ENCODE data around the gene SMPDL3B.

SMPDL3B gene, protein sequence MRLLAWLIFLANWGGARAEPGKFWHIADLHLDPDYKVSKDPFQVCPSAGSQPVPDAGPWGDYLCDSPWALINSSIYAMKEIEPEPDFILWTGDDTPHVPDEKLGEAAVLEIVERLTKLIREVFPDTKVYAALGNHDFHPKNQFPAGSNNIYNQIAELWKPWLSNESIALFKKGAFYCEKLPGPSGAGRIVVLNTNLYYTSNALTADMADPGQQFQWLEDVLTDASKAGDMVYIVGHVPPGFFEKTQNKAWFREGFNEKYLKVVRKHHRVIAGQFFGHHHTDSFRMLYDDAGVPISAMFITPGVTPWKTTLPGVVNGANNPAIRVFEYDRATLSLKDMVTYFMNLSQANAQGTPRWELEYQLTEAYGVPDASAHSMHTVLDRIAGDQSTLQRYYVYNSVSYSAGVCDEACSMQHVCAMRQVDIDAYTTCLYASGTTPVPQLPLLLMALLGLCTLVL

DNA sequence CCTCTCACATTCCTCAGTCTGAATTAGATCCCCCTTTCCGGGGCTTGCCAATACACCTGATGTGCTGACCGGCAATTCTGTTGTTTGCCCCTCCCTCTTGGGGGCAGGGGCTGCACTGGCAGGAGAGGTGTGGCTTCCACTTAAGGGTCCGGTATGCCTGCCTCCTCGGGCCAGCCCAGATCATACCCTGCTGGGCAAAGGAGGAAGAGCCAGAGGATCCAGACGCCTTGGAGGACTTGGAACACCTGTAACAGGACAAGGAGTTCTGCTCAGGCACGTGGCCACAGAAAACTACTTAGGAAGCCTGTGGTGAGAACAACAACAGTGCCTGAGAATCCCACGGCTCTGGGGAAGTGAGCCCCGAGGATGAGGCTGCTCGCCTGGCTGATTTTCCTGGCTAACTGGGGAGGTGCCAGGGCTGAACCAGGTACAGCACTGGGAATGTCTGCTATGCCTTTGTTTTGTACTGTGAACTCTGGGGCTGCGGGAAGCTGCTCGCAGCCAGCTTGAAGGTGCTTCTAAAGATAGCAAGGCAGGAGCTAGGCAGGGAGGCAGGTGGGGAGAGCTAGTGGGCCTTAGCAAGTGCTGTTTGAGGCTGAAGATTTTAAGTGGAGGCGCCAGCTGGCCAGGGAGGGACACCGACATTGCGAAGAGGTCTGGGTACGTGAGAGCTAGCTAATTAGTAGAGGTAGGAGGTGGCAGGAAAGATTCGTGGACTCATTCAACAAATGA lies at the start of gene SMPDL3B:
TSS of gene SMPDL3B (plus strand) at position 183 of the 732 bp plus-strand sequence. CDS start at position 367, 184 bp downstream.
- no peak within 1 kb of the TSS; the same call in 1 of the 2 replicates for H3K4me3 ChIP-seq (replicated peaks; ENCODE audit: low read depth, low read length)
- TF ChIP-seq, protein P1, sequence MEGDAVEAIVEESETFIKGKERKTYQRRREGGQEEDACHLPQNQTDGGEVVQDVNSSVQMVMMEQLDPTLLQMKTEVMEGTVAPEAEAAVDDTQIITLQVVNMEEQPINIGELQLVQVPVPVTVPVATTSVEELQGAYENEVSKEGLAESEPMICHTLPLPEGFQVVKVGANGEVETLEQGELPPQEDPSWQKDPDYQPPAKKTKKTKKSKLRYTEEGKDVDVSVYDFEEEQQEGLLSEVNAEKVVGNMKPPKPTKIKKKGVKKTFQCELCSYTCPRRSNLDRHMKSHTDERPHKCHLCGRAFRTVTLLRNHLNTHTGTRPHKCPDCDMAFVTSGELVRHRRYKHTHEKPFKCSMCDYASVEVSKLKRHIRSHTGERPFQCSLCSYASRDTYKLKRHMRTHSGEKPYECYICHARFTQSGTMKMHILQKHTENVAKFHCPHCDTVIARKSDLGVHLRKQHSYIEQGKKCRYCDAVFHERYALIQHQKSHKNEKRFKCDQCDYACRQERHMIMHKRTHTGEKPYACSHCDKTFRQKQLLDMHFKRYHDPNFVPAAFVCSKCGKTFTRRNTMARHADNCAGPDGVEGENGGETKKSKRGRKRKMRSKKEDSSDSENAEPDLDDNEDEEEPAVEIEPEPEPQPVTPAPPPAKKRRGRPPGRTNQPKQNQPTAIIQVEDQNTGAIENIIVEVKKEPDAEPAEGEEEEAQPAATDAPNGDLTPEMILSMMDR (IDR thresholded peaks at IDR 0.05; ENCODE audit: low read depth, low read length, missing control alignments) = no peak
- DNase-seq (ENCODE audit: extremely low read depth, low read depth) = no peak

DNA sequence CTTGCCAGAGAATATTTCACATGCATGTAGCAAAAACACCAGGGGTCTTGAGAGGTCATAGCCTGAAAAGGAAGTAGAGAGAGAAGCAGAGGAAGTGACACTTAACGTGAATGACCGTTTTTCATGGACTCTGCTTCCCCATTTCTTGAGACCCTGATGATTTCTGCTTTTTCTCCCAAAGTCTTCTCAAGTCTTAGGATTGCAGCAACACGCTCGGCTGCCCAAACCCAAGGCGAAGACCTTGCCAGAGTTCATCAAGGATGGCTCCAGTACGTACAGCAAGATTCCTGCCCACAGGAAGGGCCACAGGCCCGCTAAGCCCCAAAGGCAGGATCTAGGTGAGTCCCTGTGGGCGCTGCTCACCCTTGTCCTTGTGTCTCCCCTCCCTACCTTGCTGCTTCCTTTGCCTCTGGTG lies 49.7 kb upstream of the SMPDL3B start:
- TF ChIP-seq, protein P1 (IDR thresholded peaks at IDR 0.05; ENCODE audit: low read depth, low read length, missing control alignments) = no peak
- DNase-seq (ENCODE audit: extremely low read depth, low read depth) = no peak
- H3K4me3 ChIP-seq (replicated peaks; ENCODE audit: low read depth, low read length) = no peak overlapping the region

DNA sequence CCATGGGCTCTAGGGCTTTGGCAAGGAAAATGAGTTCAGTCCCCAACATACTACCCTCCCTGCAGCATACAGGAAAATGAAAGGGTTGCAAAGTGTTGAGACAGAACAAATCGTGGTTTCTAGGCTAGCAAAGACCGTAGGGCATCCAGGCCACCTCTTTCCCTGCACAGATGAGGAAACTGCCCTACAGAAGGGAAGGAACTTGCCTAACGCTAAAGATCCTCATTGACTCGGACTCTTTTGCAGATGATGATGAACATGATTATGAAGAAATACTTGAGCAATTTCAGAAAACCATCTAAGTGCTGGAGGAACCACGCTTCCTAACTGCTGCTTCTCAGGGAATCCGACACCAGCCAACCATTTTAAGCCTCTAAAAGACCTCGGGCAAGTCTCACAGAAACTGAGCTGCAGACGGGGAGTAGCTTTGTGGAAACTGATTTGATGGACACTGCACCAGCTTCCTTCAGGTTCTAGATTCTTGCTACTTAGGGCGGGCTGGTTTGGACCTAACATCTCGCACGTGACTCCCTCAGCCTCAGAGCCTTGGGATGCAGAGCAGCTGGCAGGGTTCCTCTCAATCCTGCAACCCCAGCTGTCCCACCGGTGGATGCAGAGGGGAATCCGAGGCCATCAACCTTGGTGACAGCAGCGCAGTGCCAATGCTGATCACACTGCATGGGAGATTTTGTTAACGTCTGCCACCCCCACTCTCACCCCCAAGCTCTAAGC lies 49.0 kb upstream of the SMPDL3B start:
- TF ChIP-seq, protein P1 (IDR thresholded peaks at IDR 0.05; ENCODE audit: low read depth, low read length, missing control alignments) = no peak
- H3K4me3 ChIP-seq (replicated peaks; ENCODE audit: low read depth, low read length) = no peak overlapping the region
- no peak for DNase-seq (ENCODE audit: extremely low read depth, low read depth)

DNA sequence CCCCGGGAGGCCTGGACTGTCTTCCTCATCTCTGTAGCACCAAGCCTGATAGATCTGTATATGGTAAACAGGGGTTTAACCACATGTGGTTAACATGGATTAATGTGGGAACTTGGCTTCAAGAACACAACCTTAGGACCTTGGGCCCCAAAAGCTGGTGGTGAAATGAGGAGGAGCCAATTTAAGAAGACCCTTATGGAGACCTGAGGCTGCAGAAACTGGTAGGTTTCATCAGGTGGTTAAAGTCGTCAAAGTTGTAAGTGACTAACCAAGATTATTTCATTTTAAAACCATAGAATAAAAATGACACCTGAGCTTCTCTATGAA lies 48.5 kb upstream of the SMPDL3B start:
- TF ChIP-seq, protein P1 (IDR thresholded peaks at IDR 0.05; ENCODE audit: low read depth, low read length, missing control alignments) = no peak
- DNase-seq (ENCODE audit: extremely low read depth, low read depth) = no peak
- H3K4me3 ChIP-seq (replicated peaks; ENCODE audit: low read depth, low read length) = no peak overlapping the region

DNA sequence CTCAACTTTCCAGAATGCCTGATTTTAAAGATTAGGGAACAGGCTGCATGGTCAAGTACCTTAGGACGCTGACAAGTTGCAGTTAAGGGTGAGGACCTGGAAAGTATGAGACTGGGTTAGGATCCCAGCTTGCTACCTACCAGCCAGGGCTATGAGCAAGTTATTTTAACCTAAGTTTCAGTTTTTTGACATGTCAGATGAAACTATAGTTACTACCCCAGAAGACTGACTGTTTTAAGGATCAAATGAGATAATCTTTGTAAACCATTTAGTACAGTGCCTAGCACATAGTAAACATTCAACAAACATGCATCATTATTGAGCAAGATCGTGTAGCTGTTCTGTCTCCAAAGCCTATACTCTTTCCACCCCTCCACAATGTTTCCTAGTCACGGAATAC lies 48.1 kb upstream of the SMPDL3B start:
- DNase-seq (ENCODE audit: extremely low read depth, low read depth) = no peak
- TF ChIP-seq, protein P1 (IDR thresholded peaks at IDR 0.05; ENCODE audit: low read depth, low read length, missing control alignments) = no peak
- H3K4me3 ChIP-seq (replicated peaks; ENCODE audit: low read depth, low read length) = no peak overlapping the region

DNA sequence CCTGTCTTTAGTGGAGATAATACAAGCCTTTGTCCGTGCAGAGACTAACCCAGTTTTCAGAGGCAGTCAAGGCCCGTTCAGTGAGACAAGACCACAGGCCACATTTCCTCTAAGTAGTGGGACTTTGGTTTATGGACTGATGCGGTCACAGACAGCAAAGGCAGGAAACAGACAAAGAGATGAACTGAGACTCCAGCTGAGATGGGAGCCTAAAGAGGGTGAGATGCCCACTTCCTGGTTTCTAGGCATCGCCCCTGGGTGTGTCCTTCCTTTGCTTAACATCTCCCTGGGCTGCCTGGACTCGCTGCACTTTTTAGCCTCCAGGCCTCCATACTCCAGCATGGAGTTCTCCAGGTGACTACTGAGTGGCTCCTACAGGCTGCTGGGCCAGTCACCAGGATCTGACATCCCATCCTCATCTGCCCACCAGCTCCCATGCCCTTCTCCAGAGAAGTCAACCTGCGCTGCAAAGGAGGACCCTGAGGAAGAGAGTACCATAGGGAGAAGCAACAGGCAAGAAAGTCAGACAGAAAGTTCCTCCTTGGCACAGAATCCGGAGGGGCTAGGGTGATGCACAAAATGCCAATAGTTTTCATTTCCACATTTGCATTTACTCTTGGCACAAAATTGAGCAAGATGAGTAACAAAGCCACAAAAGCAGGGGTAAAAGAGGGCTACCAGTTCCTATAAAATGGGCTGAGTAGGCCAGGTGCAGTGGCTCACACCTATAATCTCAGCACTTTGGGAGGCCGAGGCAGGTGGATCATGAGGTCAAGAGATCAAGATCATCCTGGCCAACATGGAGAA lies 47.4 kb upstream of the SMPDL3B start:
- no peak overlapping the region for H3K4me3 ChIP-seq (replicated peaks; ENCODE audit: low read depth, low read length)
- TF ChIP-seq, protein P1 (IDR thresholded peaks at IDR 0.05; ENCODE audit: low read depth, low read length, missing control alignments) = no peak
- DNase-seq (ENCODE audit: extremely low read depth, low read depth) = no peak

All from HFF-Myc (cell line).